ENCODE results near the gene TMEM178B.

- TF ChIP-seq REST (IDR thresholded peaks at IDR 0.05), result no peak
- no peak for TF ChIP-seq RAD21 (conservative IDR thresholded peaks at IDR 0.05 in 1 of 2, IDR thresholded peaks at IDR 0.05 in 1 of 2)
These were observed 177.3 kb downstream of the TMEM178B start for GRCh38 chr7:141251180-141251579.

Measured in A549 (cell line).